Subcutaneous preadipocyte (primary cell): ENCODE results near the gene SHOC2. TPM values are rescaled to one million over a fixed set of nuclear protein-coding genes. Genes with fewer than 3 reads are reported as not detected.

Experiments used
- small RNA-seq: library from RNA; depleted of rRNA; stranded (forward); fragments of <200 nt; gene quantifications from one replicate; pipeline ENCODE3, GENCODE V24; 2012
- total RNA-seq: library from RNA; depleted of rRNA; stranded (reverse); fragments of >200 nt; gene quantifications from 2 replicates; pipeline ENCODE4 v1.2.3, GENCODE V29; 2012

SHOC2 gene
- total RNA-seq, result 33.4 and 36.0 TPM in 2 replicates

GRCh38 chr10:110919349-110919931, at the start of gene SHOC2:
Gene SHOC2 (plus strand): TSS chr10:110919604. CDS start chr10:110964359, 44,755 bp downstream.

GRCh38 chr10:110871298-110872084, 47.9 kb upstream of the SHOC2 start, which contains the start of gene PDCD4:
Gene PDCD4 (plus strand): TSS chr10:110871928. CDS start chr10:110876028, 4,100 bp downstream.

GRCh38 chr10:110918643-110919348, 608 bp upstream of the SHOC2 start, which contains the start of gene BBIP1:
Gene BBIP1 (minus strand): TSS chr10:110919180. CDS start chr10:110918157, 1,023 bp downstream.

Small RNA genes lying within 50 kb of the gene (small RNA-seq; reads per million reads assigned to genes)
- gene MIR548E, result 0.08 reads per million

Other genes with a start within 250 kb of the SHOC2 start
- gene PDCD4, start 47.7 kb upstream of the SHOC2 start, total RNA-seq, result 41.6 and 53.6 TPM in 2 replicates
- 19.5 and 23.9 TPM in 2 replicates for gene BBIP1, start 424 bp upstream of the SHOC2 start, total RNA-seq
- gene ADRA2A, start 157.4 kb downstream of the SHOC2 start, total RNA-seq, result 1.5 TPM in 1 of 2 replicates, not detected in the other